Adrenal gland (tissue), 5 donors: ENCODE measurements around the gene RAB27A.

Source experiments
- POLR2A ChIP-seq, 2 donors: fragments of 450-650 bp; IDR thresholded peaks; one replicate each; pipeline ENCODE4 v1.6.1; 2017; ENCODE audit warnings: antibody characterized with exemption in 2 of 2, mild to moderate bottlenecking in 2 of 2, moderate library complexity in 1 of 2
- TF ChIP-seq, protein P1 (sequence below), 6 experiments: fragments of 450-650 bp in 4 of 6; fragments of 200-600 bp in 2 of 6; sonication (generic) in 1 of 6; IDR thresholded peaks; 1 replicate in 5 of 6; 2 replicates in 1 of 6; pipeline versions ENCODE4 v1.5.1 to v1.8.0; 2016 to 2021; ENCODE audit warnings: antibody characterized with exemption in 6 of 6, mild to moderate bottlenecking in 2 of 6, moderate library complexity in 1 of 6
- donor health status: DM: no; HTN: no; CAD: no.

DNA sequence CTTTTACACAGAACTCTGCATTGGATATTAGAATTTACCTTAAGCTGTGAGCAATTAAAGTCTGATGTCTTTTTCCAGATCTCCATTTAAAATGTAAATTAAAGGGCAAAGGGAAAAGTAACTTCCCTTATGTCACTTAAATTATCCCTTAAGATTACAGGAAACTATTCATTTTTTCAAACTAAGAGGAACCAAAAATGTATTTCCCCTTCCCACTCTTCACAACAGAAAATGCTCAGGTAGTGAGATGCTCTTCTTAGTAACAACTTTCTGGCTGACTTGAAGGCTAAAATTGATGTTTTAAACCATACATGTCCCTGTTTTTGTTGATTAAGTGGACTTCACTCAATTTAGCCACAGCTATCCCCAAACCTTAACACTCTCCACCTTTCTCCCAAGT lies 110.5 kb downstream of the RAB27A start:
- TF ChIP-seq, protein P1, sequence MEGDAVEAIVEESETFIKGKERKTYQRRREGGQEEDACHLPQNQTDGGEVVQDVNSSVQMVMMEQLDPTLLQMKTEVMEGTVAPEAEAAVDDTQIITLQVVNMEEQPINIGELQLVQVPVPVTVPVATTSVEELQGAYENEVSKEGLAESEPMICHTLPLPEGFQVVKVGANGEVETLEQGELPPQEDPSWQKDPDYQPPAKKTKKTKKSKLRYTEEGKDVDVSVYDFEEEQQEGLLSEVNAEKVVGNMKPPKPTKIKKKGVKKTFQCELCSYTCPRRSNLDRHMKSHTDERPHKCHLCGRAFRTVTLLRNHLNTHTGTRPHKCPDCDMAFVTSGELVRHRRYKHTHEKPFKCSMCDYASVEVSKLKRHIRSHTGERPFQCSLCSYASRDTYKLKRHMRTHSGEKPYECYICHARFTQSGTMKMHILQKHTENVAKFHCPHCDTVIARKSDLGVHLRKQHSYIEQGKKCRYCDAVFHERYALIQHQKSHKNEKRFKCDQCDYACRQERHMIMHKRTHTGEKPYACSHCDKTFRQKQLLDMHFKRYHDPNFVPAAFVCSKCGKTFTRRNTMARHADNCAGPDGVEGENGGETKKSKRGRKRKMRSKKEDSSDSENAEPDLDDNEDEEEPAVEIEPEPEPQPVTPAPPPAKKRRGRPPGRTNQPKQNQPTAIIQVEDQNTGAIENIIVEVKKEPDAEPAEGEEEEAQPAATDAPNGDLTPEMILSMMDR (IDR thresholded peaks at IDR 0.05): no peak
- TF ChIP-seq POLR2A (IDR thresholded peaks at IDR 0.05): no peak
